ENCODE results near the gene KRIT1.

GRCh38 chr7:92149736-92150239, 95.9 kb downstream of the KRIT1 start:
- TF ChIP-seq POLR2A (IDR thresholded peaks at IDR 0.05) (no peak), CTCF (IDR thresholded peaks at IDR 0.05 in 4 of 5, conservative IDR thresholded peaks at IDR 0.05 in 1 of 5) (no peak)
